DND-41 (cell line): ENCODE data around the gene GSG1L.

Experiments used
- CTCF ChIP-seq: IDR thresholded peaks from 2 replicates; pipeline ENCODE4 v1.5.1; 2012; ENCODE audit warnings: borderline replicate concordance, low read length, moderate library complexity, mild to moderate bottlenecking; ENCODE audit not compliant: poor library complexity, severe bottlenecking; ENCODE audit errors: extremely low read depth
- EZH2 ChIP-seq: IDR thresholded peaks from 3 replicates; pipeline ENCODE4 v1.6.1; 2012; ENCODE audit warnings: borderline replicate concordance, low read depth, mild to moderate bottlenecking, moderate library complexity, low read length, inconsistent platforms; ENCODE audit not compliant: severe bottlenecking

GRCh38 chr16:28053461-28053860 lies 10.1 kb downstream of the GSG1L start:
- no peak for TF ChIP-seq CTCF
- TF ChIP-seq EZH2, result no peak
